ENCODE measurements around the gene POLD3. TPM values are rescaled to one million over a fixed set of nuclear protein-coding genes. Genes with fewer than 3 reads are reported as not detected.

Gene POLD3
- total RNA-seq, 1 donor from 2014 or later: 5.0 TPM

DNA sequence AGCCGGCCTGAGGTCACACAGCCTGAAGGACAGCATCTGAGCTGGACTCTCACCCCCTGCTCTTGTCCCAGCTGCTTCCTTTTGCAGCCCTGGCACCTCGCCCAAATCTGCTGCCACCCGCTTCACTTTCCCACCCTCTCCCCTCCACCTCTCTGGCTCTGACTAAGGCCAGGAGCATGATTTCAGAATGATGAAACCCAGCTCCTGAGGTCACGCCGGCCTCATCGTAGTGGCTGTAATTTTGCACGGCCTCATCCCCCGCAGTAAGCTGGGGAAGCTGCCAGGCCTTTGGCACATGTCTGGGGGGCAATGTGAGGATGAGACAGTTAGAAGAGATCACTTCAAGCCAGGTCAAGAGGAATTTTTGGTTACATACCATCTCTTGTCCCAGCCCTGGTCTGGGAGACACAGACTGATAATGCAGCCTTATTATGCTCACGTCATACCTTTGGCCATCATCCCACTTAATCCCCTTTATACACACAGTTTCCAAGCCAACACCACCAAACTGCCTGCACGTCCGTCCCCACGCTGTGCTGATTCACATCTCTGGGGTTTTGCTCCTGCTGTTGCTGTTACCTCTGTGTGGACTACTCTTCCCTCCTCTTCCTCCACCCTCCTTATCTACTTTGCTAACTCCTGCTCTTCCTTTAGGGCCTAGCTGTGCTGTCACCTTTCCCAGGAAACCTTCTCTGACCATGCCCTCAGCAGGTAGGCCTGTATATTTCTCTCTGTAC is 80.7 kb downstream of the POLD3 start:
- DNase-seq (ENCODE audit: low read depth): peak; percentile 73
- Histone ChIP-seq H3K4me3 (ENCODE audit: low read depth, low read length) (no peak overlapping the region), H3K27me3 (ENCODE audit: control insufficient read depth, insufficient read depth, low read length) (no peaks in the 10 kb centered on the region), H3K36me3 (ENCODE audit: control insufficient read depth, insufficient read depth, low read length) (no peaks in the 10 kb centered on the region)
- TF ChIP-seq, protein P1, sequence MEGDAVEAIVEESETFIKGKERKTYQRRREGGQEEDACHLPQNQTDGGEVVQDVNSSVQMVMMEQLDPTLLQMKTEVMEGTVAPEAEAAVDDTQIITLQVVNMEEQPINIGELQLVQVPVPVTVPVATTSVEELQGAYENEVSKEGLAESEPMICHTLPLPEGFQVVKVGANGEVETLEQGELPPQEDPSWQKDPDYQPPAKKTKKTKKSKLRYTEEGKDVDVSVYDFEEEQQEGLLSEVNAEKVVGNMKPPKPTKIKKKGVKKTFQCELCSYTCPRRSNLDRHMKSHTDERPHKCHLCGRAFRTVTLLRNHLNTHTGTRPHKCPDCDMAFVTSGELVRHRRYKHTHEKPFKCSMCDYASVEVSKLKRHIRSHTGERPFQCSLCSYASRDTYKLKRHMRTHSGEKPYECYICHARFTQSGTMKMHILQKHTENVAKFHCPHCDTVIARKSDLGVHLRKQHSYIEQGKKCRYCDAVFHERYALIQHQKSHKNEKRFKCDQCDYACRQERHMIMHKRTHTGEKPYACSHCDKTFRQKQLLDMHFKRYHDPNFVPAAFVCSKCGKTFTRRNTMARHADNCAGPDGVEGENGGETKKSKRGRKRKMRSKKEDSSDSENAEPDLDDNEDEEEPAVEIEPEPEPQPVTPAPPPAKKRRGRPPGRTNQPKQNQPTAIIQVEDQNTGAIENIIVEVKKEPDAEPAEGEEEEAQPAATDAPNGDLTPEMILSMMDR (IDR thresholded peaks at IDR 0.05; ENCODE audit: insufficient read depth, low read length, severe bottlenecking): no peak
- peak; percentile 28 for FAIRE-seq

DNA sequence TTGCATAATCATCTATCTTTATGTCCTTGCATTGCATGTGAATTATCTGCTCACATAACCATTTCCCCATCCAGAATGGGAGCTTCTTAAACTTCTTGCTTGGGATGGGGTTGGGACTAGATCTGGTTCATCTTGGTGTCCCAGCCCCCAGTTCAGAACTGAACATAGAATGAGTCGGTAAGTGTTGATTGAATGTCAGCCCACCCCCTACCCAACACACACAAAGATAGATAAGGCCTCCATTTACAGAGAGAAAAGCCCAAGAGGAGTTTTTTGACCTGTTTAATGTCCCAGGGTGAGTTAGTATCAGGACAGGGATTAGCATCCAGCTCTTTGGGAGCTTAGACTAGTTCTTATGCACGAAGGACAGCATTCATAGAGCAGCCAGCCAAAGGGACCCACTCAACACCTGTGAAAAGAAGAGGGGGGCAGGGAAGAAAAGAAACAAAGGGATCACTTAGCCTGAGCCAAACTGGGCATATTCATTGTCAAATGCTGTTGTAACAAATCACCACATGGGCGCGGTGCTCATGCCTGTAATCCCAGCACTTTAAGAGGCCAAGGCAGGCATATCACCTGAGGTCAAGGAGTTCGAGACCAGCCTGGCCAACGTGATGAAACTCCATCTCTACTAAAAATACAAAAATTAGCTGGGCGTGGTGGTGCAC is 81.4 kb downstream of the POLD3 start:
- H3K4me3 ChIP-seq (ENCODE audit: low read depth, low read length): no peak overlapping the region
- TF ChIP-seq, protein P1 (IDR thresholded peaks at IDR 0.05; ENCODE audit: insufficient read depth, low read length, severe bottlenecking): no peak
- FAIRE-seq (no peak), DNase-seq (ENCODE audit: low read depth) (no peak)
- H3K27me3 ChIP-seq (ENCODE audit: control insufficient read depth, insufficient read depth, low read length): no peaks in the 10 kb centered on the region
- no peaks in the 10 kb centered on the region for H3K36me3 ChIP-seq (ENCODE audit: control insufficient read depth, insufficient read depth, low read length)

DNA sequence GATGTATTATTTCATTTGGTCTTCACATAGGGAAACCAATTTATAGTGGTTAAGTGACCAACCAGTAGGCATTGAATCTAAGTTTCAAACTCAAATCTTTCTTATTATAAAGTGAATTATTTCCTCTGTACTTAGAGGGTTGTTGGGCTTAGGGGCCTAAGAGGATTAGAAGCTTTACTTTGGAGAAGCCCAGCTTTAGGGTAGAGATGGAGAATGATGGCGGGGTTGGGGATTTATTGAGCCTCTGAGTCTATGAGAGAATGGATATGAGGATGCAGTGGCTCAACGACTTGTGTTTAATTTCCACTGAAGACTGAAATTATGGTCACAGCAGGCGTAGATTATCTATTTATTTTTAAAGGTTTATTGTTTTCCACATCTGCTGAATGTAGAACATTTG is 83.4 kb downstream of the POLD3 start:
- no peak overlapping the region for H3K4me3 ChIP-seq (ENCODE audit: low read depth, low read length)
- DNase-seq (ENCODE audit: low read depth) (no peak), FAIRE-seq (no peak)
- no peaks in the 10 kb centered on the region for H3K36me3 ChIP-seq (ENCODE audit: control insufficient read depth, insufficient read depth, low read length)
- TF ChIP-seq, protein P1 (IDR thresholded peaks at IDR 0.05; ENCODE audit: insufficient read depth, low read length, severe bottlenecking): no peak
- no peaks in the 10 kb centered on the region for H3K27me3 ChIP-seq (ENCODE audit: control insufficient read depth, insufficient read depth, low read length)

DNA sequence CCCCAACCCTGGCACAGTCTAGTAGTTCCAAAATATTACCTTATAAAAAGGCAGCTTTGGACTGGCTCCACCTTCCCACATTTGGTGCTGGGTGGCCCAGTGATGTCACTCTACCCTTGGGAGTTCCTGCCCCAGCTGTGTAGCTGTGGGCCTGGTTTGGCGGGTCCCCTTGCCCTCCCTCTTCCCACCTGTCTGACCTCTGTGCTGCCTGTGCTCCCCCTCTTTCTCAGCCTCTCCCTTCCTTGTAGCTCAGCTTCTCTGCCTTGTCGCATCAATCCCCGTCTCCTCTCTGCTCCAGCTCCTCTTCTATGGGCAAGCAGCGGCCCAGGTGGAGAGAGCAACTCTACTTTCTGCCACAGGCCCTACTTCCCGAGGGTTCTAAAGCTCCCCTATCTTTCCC is 84.2 kb downstream of the POLD3 start:
- DNase-seq (ENCODE audit: low read depth) (no peak), FAIRE-seq (no peak)
- H3K27me3 ChIP-seq (ENCODE audit: control insufficient read depth, insufficient read depth, low read length): no peaks in the 10 kb centered on the region
- no peaks in the 10 kb centered on the region for H3K36me3 ChIP-seq (ENCODE audit: control insufficient read depth, insufficient read depth, low read length)
- no peak overlapping the region for H3K4me3 ChIP-seq (ENCODE audit: low read depth, low read length)
- TF ChIP-seq, protein P1 (IDR thresholded peaks at IDR 0.05; ENCODE audit: insufficient read depth, low read length, severe bottlenecking): no peak

DNA sequence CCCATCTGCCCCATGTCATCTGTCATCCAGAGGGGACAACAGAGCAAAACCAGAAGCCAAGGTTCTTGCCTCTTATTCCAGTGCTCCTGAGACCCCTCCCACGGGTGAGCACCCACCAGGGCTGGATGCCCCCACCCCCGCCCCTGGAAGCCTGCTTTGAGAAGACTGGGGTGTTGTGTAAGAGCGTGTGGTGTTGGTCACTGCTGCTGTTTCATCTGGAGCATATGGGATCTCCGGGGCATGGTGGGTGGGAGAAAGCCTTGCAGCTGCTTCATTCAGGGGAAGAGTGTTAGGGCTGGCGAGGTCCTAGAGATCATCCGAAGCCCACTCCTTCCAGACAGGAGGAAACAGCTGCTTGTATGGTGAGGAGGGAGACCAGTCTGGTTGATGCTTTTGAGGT is 84.7 kb downstream of the POLD3 start:
- FAIRE-seq (no peak), DNase-seq (ENCODE audit: low read depth) (no peak)
- H3K27me3 ChIP-seq (ENCODE audit: control insufficient read depth, insufficient read depth, low read length): no peaks in the 10 kb centered on the region
- H3K4me3 ChIP-seq (ENCODE audit: low read depth, low read length): no peak overlapping the region
- no peaks in the 10 kb centered on the region for H3K36me3 ChIP-seq (ENCODE audit: control insufficient read depth, insufficient read depth, low read length)
- TF ChIP-seq, protein P1 (IDR thresholded peaks at IDR 0.05; ENCODE audit: insufficient read depth, low read length, severe bottlenecking): no peak

All from bronchial epithelial cell (primary cell).